HG03558 (cell line): ENCODE data around the gene FDCSP.
"Not testable (repeated sequence)": the region's sequence is repeated elsewhere in the genome, so short reads cannot be mapped to it uniquely, and the experiment has no call there.

Experiments used
- ATAC-seq: cut with Tn5 transposase; IDR thresholded peaks from one replicate; pipeline ENCODE4 v1.9.1; 2021; ENCODE audit warnings: moderate number of reproducible peaks; ENCODE audit not compliant: unreplicated experiment; ENCODE audit errors: extremely low read depth

The FDCSP gene

GRCh38 chr4:70225824-70226223 lies at the start of gene FDCSP:
Gene FDCSP (plus strand): TSS chr4:70226124. CDS start chr4:70231195, 5,071 bp downstream.
- ATAC-seq, result no peak

DNA sequence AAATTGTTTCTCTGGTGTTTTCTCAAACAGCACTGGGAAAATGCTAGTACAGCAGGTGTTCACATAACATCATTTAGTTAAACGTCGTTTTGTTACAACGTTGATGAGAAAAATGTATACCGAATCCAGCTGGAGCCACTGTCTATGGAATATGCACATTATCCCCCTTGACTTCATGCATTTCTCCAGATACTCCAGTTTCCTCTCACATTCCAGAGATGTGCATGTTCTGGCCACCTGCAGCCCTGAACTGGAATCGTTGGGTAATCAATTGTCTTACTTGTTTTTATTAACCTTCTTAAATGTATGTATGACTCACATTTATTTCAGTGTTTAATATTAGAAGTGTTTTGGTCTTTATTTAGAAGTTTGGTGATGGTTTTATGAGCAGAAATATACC lies 48.8 kb upstream of the FDCSP start:
- ATAC-seq, result no peak

DNA sequence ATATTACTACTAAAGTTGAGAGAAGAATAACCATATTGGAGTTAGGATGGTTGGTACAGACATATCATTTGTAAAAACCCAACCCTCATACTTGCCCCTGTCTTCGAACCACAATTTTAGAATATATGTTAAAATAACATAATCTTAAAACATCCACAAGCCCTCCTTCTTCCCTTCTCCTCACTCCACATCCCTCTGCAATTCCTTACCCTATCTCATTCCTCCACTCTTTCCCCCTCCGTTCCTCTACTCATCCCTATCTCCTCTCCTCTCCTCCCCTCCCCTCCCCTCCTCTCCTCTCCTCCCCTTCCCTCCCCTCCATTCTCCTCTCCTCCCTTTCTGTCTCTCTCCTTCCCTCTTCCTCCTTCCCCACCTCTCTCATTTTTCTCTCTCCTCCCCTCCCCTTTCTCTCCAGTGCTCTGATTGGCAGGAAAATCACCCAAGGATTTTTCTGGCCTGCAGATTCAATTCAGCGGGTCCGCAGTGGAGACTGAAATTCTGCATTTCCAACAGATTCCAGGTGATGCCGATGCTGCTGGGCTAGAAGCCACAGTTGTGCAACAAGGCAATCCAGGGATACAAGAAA lies 47.8 kb upstream of the FDCSP start:
- no peak for ATAC-seq

DNA sequence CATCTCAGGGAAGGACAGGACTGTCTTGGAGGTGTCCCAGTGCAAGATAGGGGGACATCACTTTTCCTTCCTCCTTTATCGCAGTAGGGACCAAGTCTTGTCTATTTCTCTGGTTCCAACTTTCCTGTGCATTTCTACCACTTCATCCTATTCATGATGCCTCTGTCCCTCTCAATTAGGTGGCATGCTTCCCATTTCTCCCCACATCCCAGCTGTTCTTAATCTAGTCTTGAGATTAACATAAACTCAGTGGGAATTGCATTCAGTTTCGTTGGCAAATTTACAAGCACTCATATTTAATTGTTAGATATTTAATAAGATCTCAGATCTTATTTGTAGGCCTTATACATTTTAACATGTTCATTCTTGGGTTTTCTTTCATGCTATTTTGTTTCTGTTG lies 46.1 kb upstream of the FDCSP start:
- no peak for ATAC-seq

- ATAC-seq, result no peak
These were observed 44.1 kb upstream of the FDCSP start for GRCh38 chr4:70181864-70182263.

GRCh38 chr4:70182517-70183167 lies 43.3 kb upstream of the FDCSP start:
- ATAC-seq, result no peak

GRCh38 chr4:70183168-70183939 lies 42.6 kb upstream of the FDCSP start:
- peak; percentile 57 for ATAC-seq

DNA sequence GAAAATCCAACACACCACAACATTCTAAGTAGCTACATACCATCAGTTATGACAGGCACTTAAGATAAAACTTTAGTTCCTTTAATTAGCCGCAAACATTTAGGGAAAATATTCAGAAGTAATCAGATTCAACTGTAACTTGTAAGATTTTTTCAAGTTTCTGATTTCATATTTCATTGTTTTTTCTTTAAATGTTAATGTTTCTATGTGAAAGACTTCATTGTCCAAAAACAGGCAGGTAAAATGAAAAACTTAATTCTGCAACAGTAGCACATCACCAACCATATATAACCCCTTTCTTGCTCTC lies 42.0 kb upstream of the FDCSP start:
- no peak for ATAC-seq

DNA sequence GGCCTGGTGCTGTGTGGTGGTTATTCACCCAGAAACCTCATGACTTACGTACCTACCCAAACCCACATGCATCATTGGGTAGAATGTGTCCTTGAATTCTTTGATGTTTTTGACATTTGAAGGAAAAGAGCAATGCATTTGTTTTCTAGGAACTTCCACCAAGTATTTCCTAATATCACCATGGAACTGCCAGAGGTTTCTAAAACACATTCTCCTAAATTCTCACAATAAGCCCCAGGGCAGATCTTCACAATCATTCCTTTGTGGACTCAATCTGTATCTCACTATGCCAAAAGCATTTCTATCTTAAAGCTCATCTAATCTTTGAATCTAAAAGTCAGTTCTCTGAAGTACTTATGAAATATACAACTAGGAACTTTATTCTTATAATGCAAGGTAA lies 38.7 kb upstream of the FDCSP start:
- no peak for ATAC-seq

DNA sequence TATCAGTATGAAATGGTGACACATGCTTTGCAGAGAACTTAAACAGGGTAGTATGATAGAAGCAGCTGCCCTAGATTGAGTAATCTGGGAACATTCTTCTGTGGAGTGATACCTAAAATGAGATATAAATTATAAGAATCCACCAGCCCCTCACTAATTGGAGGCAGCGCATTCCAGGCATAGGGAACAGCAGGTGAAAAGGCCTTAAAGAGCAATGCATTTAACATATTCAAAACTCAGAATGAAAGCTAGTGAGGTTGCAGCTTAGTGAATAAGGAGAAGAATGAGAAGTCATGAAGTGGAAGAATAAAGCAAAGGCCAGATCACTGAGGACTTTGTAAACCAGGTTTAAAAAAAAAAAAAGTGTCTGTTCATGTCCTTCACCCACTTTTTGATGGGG lies 35.3 kb upstream of the FDCSP start:
- ATAC-seq, result no peak

- ATAC-seq, result no peak
These were observed 34.3 kb upstream of the FDCSP start for GRCh38 chr4:70191647-70192046.

GRCh38 chr4:70192895-70193294 lies 33.0 kb upstream of the FDCSP start:
- ATAC-seq, result no peak

DNA sequence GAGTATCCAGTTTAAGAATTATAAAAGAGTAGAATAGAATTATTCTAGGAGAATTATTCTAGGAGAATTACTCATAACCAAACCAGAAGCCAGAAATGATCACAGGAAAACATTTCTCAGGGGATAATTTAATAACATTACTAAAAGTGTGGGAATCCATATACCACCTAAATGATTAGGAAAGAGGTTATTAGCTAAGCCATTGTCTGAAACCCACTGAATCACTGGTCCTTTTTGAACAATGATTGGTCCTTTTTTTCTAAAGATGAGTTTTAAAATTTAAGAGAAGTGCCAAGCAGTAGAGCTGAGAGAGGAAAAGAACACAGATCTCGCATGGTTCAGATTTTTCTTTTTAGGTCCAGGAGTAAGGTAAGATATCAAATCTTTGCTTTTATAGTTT lies 30.5 kb upstream of the FDCSP start, which contains the start of gene ODAM:
Gene ODAM (plus strand): TSS at position 301 of the 400 bp plus-strand sequence. CDS start 819 bp downstream, outside the sequence.
- ATAC-seq, result no peak

DNA sequence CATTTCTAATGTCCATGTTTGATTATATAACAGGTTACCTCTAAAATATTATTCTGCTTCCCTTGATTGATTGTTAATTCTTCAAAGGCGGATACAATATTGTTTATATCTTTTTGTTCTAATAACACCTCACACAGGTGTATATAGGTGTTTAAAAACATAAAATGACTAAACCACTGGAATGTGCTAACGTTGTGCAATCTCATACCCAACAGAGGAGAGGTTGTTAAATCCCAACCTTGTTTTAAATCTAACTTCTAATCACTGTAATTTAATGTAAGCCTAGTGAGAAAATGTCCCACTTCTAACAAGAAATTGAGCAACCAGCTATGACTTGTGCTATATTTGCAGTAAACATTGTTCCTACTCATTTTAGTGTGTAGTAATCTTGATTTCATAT lies 29.1 kb upstream of the FDCSP start:
- ATAC-seq, result no peak

DNA sequence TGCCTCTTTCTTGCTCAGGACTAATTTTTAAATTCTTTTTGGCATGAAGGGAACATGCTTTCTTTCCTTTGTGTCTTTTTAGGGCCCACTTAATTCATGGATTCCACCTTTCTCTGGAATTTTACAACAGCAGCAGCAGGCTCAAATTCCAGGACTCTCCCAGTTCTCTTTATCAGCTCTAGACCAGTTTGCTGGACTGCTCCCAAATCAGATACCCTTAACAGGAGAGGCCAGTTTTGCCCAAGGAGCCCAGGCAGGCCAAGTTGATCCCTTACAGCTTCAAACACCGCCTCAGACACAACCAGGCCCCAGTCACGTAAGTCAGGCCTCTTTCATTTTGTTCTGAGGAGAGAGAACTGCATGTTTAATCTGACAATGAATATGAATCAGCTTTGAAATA lies 28.1 kb upstream of the FDCSP start:
- no peak for ATAC-seq

- ATAC-seq, result no peak
These were observed 22.3 kb upstream of the FDCSP start for GRCh38 chr4:70203601-70204000.

DNA sequence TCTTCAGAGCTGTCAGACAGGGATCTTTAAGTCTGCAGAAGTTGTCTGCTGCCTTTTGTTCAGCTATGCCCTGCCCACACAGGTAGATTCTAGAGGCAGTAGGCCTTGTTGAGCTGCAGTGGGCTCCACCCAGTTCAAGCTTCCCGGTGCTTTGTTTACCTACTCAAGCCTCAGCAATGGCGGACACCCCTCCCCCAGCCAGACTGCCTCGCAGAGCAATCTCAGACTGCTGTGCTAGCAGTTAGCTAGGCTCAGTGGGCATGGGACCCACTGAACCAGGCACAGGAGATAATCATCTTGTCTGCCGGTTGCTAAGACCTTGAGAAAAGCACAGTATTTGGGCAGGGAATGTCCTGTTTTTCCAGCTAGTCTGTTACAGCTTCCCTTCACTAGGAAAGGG lies 13.2 kb upstream of the FDCSP start:
- ATAC-seq, result not testable (repeated sequence)

GRCh38 chr4:70216109-70216508 lies 9.8 kb upstream of the FDCSP start:
- not testable (repeated sequence) for ATAC-seq

DNA sequence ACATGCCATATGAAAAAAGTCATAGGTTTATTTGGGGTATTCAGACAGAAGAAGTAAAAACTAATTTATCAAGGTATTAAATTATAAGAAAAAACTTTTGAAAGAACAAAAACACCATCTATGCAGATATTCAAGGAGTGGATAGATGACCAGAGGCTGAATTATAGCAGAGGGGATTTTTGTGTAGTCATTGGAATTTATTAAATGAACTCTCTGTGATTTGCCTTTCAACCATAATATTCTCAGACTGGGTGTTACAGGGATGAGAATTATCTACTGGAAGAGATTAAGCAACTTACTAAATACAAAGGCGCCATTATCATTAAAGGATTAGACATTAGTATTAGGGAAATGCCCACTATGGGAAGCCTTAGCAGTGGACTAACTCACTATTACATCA lies 9.4 kb upstream of the FDCSP start:
- ATAC-seq, result not testable (repeated sequence)

GRCh38 chr4:70221389-70221788 lies 4.5 kb upstream of the FDCSP start:
- not testable (repeated sequence) for ATAC-seq

DNA sequence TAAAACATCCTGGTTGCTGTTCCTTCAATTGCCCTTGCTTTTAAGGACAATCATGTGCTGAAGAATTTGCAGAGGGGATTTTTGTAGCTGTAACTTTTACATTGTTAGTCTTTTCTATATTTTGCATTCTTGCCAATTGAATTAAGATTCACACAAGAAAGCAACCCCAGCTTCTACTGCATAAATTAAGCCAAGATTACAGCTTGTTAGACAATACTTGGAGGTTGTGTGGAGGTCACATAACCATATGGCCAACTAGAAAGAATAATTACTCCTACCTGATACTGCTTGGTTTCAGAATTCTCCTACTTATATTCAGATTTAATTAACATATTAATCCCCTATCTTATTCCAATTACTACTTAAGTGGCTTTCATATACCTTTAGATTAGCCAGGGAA lies 4.1 kb upstream of the FDCSP start:
- not testable (repeated sequence) for ATAC-seq

DNA sequence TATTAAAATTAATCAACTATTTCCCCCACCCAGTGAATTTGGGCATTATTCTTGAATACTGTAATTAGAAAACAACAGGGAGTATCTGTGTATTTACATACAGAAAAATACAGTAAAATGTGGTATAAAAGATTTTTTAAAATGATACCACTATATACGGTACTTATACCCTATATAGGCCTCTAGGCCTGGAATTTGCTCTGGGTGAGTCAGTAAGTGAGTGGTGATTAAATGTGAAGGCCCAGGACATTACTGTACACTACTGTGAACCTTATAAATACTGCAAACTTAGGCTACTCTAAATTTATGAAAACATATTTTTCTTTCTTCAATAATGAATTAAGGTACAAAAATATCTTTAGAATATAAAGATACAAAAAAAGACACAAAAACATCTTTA lies 10.2 kb downstream of the FDCSP start:
- no peak for ATAC-seq
